Psoas muscle (tissue), 8 donors: ENCODE results near the gene PCLO. TPM values are rescaled to one million over a fixed set of nuclear protein-coding genes. Genes with fewer than 3 reads are reported as not detected.

Experiments
- ATAC-seq, 4 donors: fragments of 200-7000 bp; cut with Tn5 transposase; one replicate each; pipeline ENCODE4 v1.9.1; 2020; ENCODE audit warnings: moderate library complexity in 3 of 4, mild to moderate bottlenecking in 2 of 4
- DNase-seq, 2 donors: peaks; one replicate each; pipeline ENCODE4 v3.0.0-alpha.2; 2020
- H3K27ac ChIP-seq: fragments of 200-600 bp; one replicate; pipeline ENCODE4 v1.8.0; 2022
- H3K27me3 ChIP-seq, 3 donors: fragments of 200-600 bp in 1 of 3; one replicate each; pipeline versions ENCODE4 v1.6.1 to v1.8.0; 2013 to 2022; ENCODE audit warnings: low read length in 2 of 3, mild to moderate bottlenecking in 2 of 3, moderate library complexity in 1 of 3; ENCODE audit not compliant: insufficient read depth in 3 of 3
- H3K36me3 ChIP-seq, 2 donors: fragments of 200-600 bp in 1 of 2; one replicate each; pipeline versions ENCODE4 v1.6.1 to v1.8.0; 2013 to 2022; ENCODE audit warnings: low read depth in 1 of 2, mild to moderate bottlenecking in 1 of 2, moderate library complexity in 1 of 2; ENCODE audit not compliant: insufficient read depth in 1 of 2
- H3K4me1 ChIP-seq: fragments of 200-600 bp; one replicate; pipeline ENCODE4 v1.8.0; 2022
- H3K4me3 ChIP-seq: fragments of 200-600 bp; one replicate; pipeline ENCODE4 v1.8.0; 2022; ENCODE audit warnings: mild to moderate bottlenecking
- H3K9me3 ChIP-seq: fragments of 200-600 bp; one replicate; pipeline ENCODE4 v1.8.0; 2022
- CTCF ChIP-seq: fragments of 200-600 bp; IDR thresholded peaks from one replicate; pipeline ENCODE4 v1.8.0; 2022; ENCODE audit warnings: antibody characterized with exemption
- WGBS, 3 donors: extraction: QIAGEN DNeasy Blood & Tissue Kit; methylation state at CpG; one replicate each; pipeline versions ENCODE4 v1.1.6 to v1.1.7; 2013; 5-methylcytosine and 5-hydroxymethylcytosine counted together
- intact Hi-C, 2 donors: fragments of 100-400 bp; cut with DNase I; formaldehyde crosslinking; loops; one replicate each; pipeline versions ENCODE4 v1.11.0 to v1.14.2; 2022
- polyA plus RNA-seq, 3 donors: library from polyadenylated mRNA; stranded (reverse); fragments of 200-250 nt; gene quantifications; one replicate each; pipeline ENCODE4 v1.2.3, GENCODE V29; 2013
- total RNA-seq, 4 donors: library from RNA; stranded (reverse); fragmentation: NEBNext Ultra II Directional in 2 of 4; extraction: Animal tissue kit (Norgen Biotek cat#: 25700) in 2 of 4; gene quantifications; one replicate each; pipeline versions ENCODE4 v1.2.1 to v1.2.4, GENCODE V29; 2021 to 2023
- donor health status: healthy with polysubstance abuse.
- donor health status: DM: no; HTN: no; CAD: no; lungs with moderate emphysema.
- donor health status: Bipolar disorder and iron deficiency.
- donor health status: healthy.
- donor health status: DM: yes; HTN: yes; CAD: no.
- donor health status: DM: no; HTN: no; CAD: no.
- donor health status: DM: no; HTN: no; CAD: no.
- donor health status: DM: yes; HTN: yes; CAD: no.

The PCLO gene
- total and polyA plus RNA-seq, 7 donors: 0.03 to 0.46 (median 0.08) TPM; not detected in 3

- intact Hi-C loops: no loop called here
- no peak for TF ChIP-seq CTCF
- Histone ChIP-seq H3K27me3 (no peaks in the 10 kb centered on the region), H3K36me3 (no peaks in the 10 kb centered on the region), H3K4me3 (no peak overlapping the region), H3K27ac (no peak overlapping the region), H3K9me3 (no peaks in the 10 kb centered on the region), H3K4me1 (no peaks in the 10 kb centered on the region)
- DNase-seq (no peak), ATAC-seq (no peak)
- WGBS, 3 donors: 85 to 88% (median 85%) methylated on average over 4 of the region's 4 CpGs
Measured at GRCh38 chr7:82851121-82851520, 311.6 kb downstream of the PCLO start.

- no peak for ATAC-seq
- no peak overlapping the region for H3K4me3 ChIP-seq
- H3K9me3 ChIP-seq: no peaks in the 10 kb centered on the region
- no peak for TF ChIP-seq CTCF
- H3K27ac ChIP-seq: no peak overlapping the region
- no peaks in the 10 kb centered on the region for H3K27me3 ChIP-seq
- no peak for DNase-seq
- intact Hi-C loops: no loop called here
- 89 to 95% (median 90%) methylated on average over 1 of the region's 1 CpG for WGBS, 3 donors
- no peaks in the 10 kb centered on the region for H3K4me1 ChIP-seq
- H3K36me3 ChIP-seq: no peaks in the 10 kb centered on the region
Measured at GRCh38 chr7:82841828-82842227, 320.9 kb downstream of the PCLO start.

GRCh38 chr7:82840061-82840460, 322.6 kb downstream of the PCLO start:
- 38 to 45% (median 41%) methylated on average over 3 of the region's 3 CpGs for WGBS, 3 donors
- Histone ChIP-seq H3K4me3 (no peak overlapping the region), H3K27ac (no peak overlapping the region), H3K27me3 (no peaks in the 10 kb centered on the region), H3K4me1 (no peaks in the 10 kb centered on the region), H3K36me3 (no peaks in the 10 kb centered on the region), H3K9me3 (no peaks in the 10 kb centered on the region)
- ATAC-seq (no peak), DNase-seq (no peak)
- intact Hi-C loops: no loop called here
- no peak for TF ChIP-seq CTCF

- Histone ChIP-seq H3K27ac (no peak overlapping the region), H3K4me1 (no peaks in the 10 kb centered on the region), H3K27me3 (no peaks in the 10 kb centered on the region), H3K9me3 (no peaks in the 10 kb centered on the region), H3K4me3 (no peak overlapping the region), H3K36me3 (no peaks in the 10 kb centered on the region)
- TF ChIP-seq CTCF: no peak
- 32 to 40% (median 37%) methylated on average over 4 of the region's 4 CpGs for WGBS, 3 donors
- intact Hi-C loops: no loop called here
- DNase-seq (no peak), ATAC-seq (no peak)
Measured at GRCh38 chr7:82839555-82839954, 323.1 kb downstream of the PCLO start.

GRCh38 chr7:82839063-82839462, 323.6 kb downstream of the PCLO start:
- intact Hi-C loops: no loop called here
- Histone ChIP-seq H3K4me1 (no peaks in the 10 kb centered on the region), H3K27ac (no peak overlapping the region), H3K27me3 (no peaks in the 10 kb centered on the region), H3K9me3 (no peaks in the 10 kb centered on the region), H3K36me3 (no peaks in the 10 kb centered on the region), H3K4me3 (no peak overlapping the region)
- no peak for ATAC-seq
- DNase-seq: no peak
- no peak for TF ChIP-seq CTCF
